CD8-positive, alpha-beta memory T cell (primary cell): ENCODE measurements around the gene DIP2A. TPM values are rescaled to one million over a fixed set of nuclear protein-coding genes. Genes with fewer than 3 reads are reported as not detected.
"Not testable (repeated sequence)": the region's sequence is repeated elsewhere in the genome, so short reads cannot be mapped to it uniquely, and the experiment has no call there.

Source experiments
- CTCF ChIA-PET: fragments of 350-600 bp; sonication (Branson Sonifier 250); formaldehyde crosslinking; loops from one replicate; lab custom pipeline; 2021; ENCODE audit warnings: antibody characterized with exemption; lab: Charles Lee
- POLR2A ChIA-PET: fragments of 350-600 bp; sonication (Branson Sonifier 250); formaldehyde crosslinking; loops from one replicate; lab custom pipeline; 2021; ENCODE audit warnings: antibody characterized with exemption; lab: Charles Lee
- DNase-seq, 5 donors: peaks; one replicate each; pipeline versions ENCODE4 v3.0.0 to v3.0.0-alpha.2; 2020 to 2022; ENCODE audit warnings: mixed read lengths in 1 of 5
- H3K27ac ChIP-seq: one replicate; pipeline ENCODE4 v1.7.0; 2013; ENCODE audit warnings: low read depth, mild to moderate bottlenecking, low read length, moderate library complexity
- H3K27me3 ChIP-seq: 2 replicates; pipeline ENCODE4 v1.7.0; 2013; ENCODE audit warnings: low read length, mild to moderate bottlenecking; ENCODE audit not compliant: insufficient read depth, poor library complexity, severe bottlenecking
- H3K36me3 ChIP-seq: 2 replicates; pipeline ENCODE4 v1.7.0; 2013; ENCODE audit warnings: mild to moderate bottlenecking, low read length, moderate library complexity; ENCODE audit not compliant: insufficient read depth
- H3K4me1 ChIP-seq: 2 replicates; pipeline ENCODE4 v1.7.0; 2013; ENCODE audit warnings: mild to moderate bottlenecking, low read length, moderate library complexity; ENCODE audit not compliant: insufficient read depth
- H3K4me3 ChIP-seq: 2 replicates; pipeline ENCODE4 v1.7.0; 2013; ENCODE audit warnings: mild to moderate bottlenecking, low read length
- H3K9me3 ChIP-seq: 2 replicates; pipeline ENCODE4 v1.7.0; 2013; ENCODE audit warnings: mild to moderate bottlenecking, low read length
- H3K27ac Mint-ChIP-seq, 8 donors: one replicate each; pipeline ENCODE4 v1.8.0; 2020 to 2021; ENCODE audit warnings: mixed read lengths in 8 of 8, mild to moderate bottlenecking in 6 of 8, inconsistent platforms in 3 of 8, moderate library complexity in 3 of 8
- H3K27me3 Mint-ChIP-seq, 2 donors: one replicate each; pipeline ENCODE4 v1.8.0; 2020 to 2021; ENCODE audit warnings: mixed read lengths in 2 of 2, mild to moderate bottlenecking in 1 of 2, moderate library complexity in 1 of 2
- H3K36me3 Mint-ChIP-seq, 3 donors: one replicate each; pipeline ENCODE4 v1.8.0; 2020 to 2021; ENCODE audit warnings: mixed read lengths in 3 of 3, inconsistent platforms in 1 of 3, mild to moderate bottlenecking in 1 of 3
- H3K4me1 Mint-ChIP-seq, 3 donors: one replicate each; pipeline ENCODE4 v1.8.0; 2020 to 2021; ENCODE audit warnings: mixed read lengths in 3 of 3, inconsistent platforms in 1 of 3, mild to moderate bottlenecking in 1 of 3
- H3K4me3 Mint-ChIP-seq, 7 donors: one replicate each; pipeline ENCODE4 v1.8.0; 2020 to 2021; ENCODE audit warnings: mixed read lengths in 7 of 7, mild to moderate bottlenecking in 6 of 7, moderate library complexity in 4 of 7, inconsistent platforms in 2 of 7
- H3K9me3 Mint-ChIP-seq, 5 donors: one replicate each; pipeline ENCODE4 v1.8.0; 2020 to 2022; ENCODE audit warnings: mixed read lengths in 5 of 5, mild to moderate bottlenecking in 3 of 5, moderate library complexity in 2 of 5, inconsistent platforms in 1 of 5
- polyA plus RNA-seq: library from polyadenylated mRNA; unstranded; fragments of 300-500 nt; fragmentation: Illumina TruSeq; gene quantifications from one replicate; pipeline ENCODE4 v1.2.3, GENCODE V29; 2021
- total RNA-seq, 2 experiments: library from RNA; stranded (reverse); gene quantifications; one replicate each; pipeline ENCODE4 v1.2.3, GENCODE V29; 2021

Gene DIP2A
- total and polyA plus RNA-seq, 3 experiments from 2014 or later: 29.7 to 32.6 (median 29.9) TPM

DNA sequence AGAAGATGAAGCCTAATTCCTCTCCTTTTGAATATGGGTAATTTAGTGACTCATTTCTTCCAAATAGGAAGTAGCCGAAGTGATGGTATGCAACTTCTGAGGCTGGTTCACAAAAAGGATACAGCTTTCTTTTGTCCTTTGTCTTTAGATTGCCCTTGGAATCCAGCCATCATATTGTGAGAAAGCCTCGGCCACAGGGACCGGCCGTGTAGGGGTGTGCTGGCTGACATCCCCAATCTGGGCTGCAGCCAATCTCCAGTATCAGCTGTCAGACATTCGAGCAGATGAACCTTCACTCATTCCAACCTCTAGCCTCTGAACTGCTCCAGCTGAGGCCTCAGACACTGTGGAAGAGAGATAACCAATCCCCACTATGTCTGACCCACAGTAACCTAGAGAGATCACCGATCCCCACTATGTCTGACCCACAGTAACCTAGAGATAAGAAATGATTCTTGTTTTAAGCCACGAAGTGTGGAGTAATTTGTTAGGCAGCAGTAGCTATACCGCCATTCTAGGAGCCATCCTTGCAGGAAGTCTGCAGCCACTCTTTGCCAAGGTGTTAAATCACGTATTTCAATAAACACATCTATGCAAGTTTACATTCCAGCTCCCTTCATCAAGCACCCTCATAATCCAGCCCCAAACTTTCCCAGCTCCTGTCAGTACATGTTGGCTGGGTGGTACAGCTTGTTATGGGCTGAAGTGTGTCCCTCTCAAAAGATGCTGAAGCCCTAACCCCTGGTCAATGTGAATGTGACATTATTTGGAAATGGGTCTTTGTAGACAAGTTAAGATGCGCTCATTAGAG is 2.9 kb upstream of the DIP2A start:
- POLR2A ChIA-PET: interaction anchor here (2.5 kb wide), 1 partner anchor 31 kb away, joined by 7 read pairs; no protein-coding TSS in a partner anchor
- no peaks in the 10 kb centered on the region for H3K36me3 ChIP-seq
- Mint-ChIP-seq H3K9me3 (no peaks in the 10 kb centered on the region), H3K36me3 (peaks cover 0 to 35% (median 2%) of the 10 kb centered on the region in 3 donors), H3K4me3 (peak overlapping the region in 5 of 7 donors; percentile 37 to 95 (median 82)), H3K27me3 (no peaks in the 10 kb centered on the region), H3K27ac (peak overlapping the region in 6 of 8 donors; percentile 11 to 96 (median 66)), H3K4me1 (peaks cover 43 to 59% (median 50%) of the 10 kb centered on the region in 3 donors)
- DNase-seq: no peak
- no peaks in the 10 kb centered on the region for H3K9me3 ChIP-seq
- peaks cover 38% of the 10 kb centered on the region for H3K4me1 ChIP-seq
- CTCF ChIA-PET: no interaction called here
- no peak overlapping the region for H3K27ac ChIP-seq
- no peaks in the 10 kb centered on the region for H3K27me3 ChIP-seq
- no peak overlapping the region for H3K4me3 ChIP-seq

- ChIA-PET CTCF (no interaction called here), POLR2A (interaction anchor here (0.7 to 2.5 kb wide), 2 partner anchors 18 to 32 kb away, joined by 5 to 7 read pairs; no protein-coding TSS in a partner anchor)
- H3K36me3 Mint-ChIP-seq: peaks cover 0 to 33% (median 4%) of the 10 kb centered on the region in 3 donors
- H3K4me1 Mint-ChIP-seq: peaks cover 49 to 60% (median 54%) of the 10 kb centered on the region in 3 donors
- no peaks in the 10 kb centered on the region for H3K9me3 ChIP-seq
- no peak overlapping the region for H3K27ac ChIP-seq
- H3K27ac Mint-ChIP-seq: peak overlapping the region; percentile 43 to 96 (median 80)
- peaks cover 41% of the 10 kb centered on the region for H3K4me1 ChIP-seq
- H3K36me3 ChIP-seq: no peaks in the 10 kb centered on the region
- H3K9me3 Mint-ChIP-seq: no peaks in the 10 kb centered on the region
- H3K4me3 ChIP-seq: no peak overlapping the region
- no peak for DNase-seq
- no peaks in the 10 kb centered on the region for H3K27me3 Mint-ChIP-seq
- peak overlapping the region; percentile 34 to 95 (median 85) for H3K4me3 Mint-ChIP-seq
- H3K27me3 ChIP-seq: no peaks in the 10 kb centered on the region
Measured at GRCh38 chr21:46456750-46457149, 1.9 kb upstream of the DIP2A start.

DNA sequence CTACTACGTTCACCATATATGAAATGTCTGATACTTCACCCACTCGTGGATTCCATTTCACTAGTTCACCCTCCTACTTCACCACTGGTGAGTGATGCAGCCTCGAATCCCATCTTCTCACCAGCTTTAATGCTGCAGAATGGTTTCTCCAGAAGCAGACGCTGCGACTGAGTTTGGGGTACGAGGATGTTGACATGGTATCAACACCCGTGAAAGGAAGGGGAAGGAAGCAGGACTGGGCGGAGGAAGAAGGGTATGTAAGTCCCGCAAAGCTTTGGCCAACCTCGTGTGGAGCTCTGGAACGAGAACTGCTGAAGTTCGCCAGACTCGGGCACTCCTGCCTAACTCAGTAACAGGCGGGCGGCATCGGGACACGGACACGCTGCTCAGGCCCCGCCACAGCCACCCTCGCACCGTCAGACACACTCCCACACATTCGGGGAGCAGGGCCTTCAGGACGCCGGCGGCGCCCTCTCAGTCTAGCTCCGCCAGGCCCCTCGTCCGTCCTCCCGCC is 833 bp upstream of the DIP2A start:
- peak overlapping the region; percentile 82 to 95 (median 90) for H3K4me3 Mint-ChIP-seq
- Histone ChIP-seq H3K27me3 (no peaks in the 10 kb centered on the region), H3K27ac (peak overlapping the region; percentile 95), H3K36me3 (no peaks in the 10 kb centered on the region), H3K9me3 (no peaks in the 10 kb centered on the region), H3K4me1 (peaks cover 46% of the 10 kb centered on the region), H3K4me3 (peak overlapping the region; percentile 94)
- H3K27me3 Mint-ChIP-seq: no peaks in the 10 kb centered on the region
- ChIA-PET POLR2A (interaction anchor here (0.6 to 2.5 kb wide), 3 partner anchors 33 to 186 kb away, joined by 4 to 12 read pairs (median 7); no protein-coding TSS in a partner anchor), CTCF (interaction anchor here (1.2 to 1.4 kb wide), 2 partner anchors 132 to 178 kb away, joined by 3 to 7 read pairs; partner anchors contain the start of gene PRMT2)
- H3K4me1 Mint-ChIP-seq: peaks cover 52 to 69% (median 53%) of the 10 kb centered on the region in 3 donors
- DNase-seq: peak in 2 of 5 donors; percentile 4 to 21
- no peaks in the 10 kb centered on the region for H3K9me3 Mint-ChIP-seq
- peaks cover 0 to 36% (median 2%) of the 10 kb centered on the region in 3 donors for H3K36me3 Mint-ChIP-seq
- H3K27ac Mint-ChIP-seq: peak overlapping the region; percentile 83 to 97 (median 94)

- Mint-ChIP-seq H3K4me3 (peak overlapping the region; percentile 77 to 97 (median 86)), H3K9me3 (no peaks in the 10 kb centered on the region), H3K27ac (peak overlapping the region in 5 of 8 donors; percentile 51 to 87 (median 81)), H3K36me3 (peaks cover 0 to 40% (median 2%) of the 10 kb centered on the region in 3 donors), H3K27me3 (no peaks in the 10 kb centered on the region), H3K4me1 (peaks cover 51 to 70% (median 55%) of the 10 kb centered on the region in 3 donors)
- H3K27ac ChIP-seq: peak overlapping the region; percentile 78
- peak overlapping the region; percentile 46 for H3K4me3 ChIP-seq
- POLR2A ChIA-PET: interaction anchor here (0.6 to 2.2 kb wide), 5 partner anchors 8 to 177 kb away, joined by 3 to 12 read pairs (median 5); partner anchors contain the start of gene PRMT2
- CTCF ChIA-PET: interaction anchor here (0.6 to 1.0 kb wide), 2 partner anchors 9 to 175 kb away, joined by 4 read pairs; no protein-coding TSS in a partner anchor
- no peaks in the 10 kb centered on the region for H3K27me3 ChIP-seq
- H3K36me3 ChIP-seq: no peaks in the 10 kb centered on the region
- H3K9me3 ChIP-seq: no peaks in the 10 kb centered on the region
- DNase-seq: no peak
- peaks cover 46% of the 10 kb centered on the region for H3K4me1 ChIP-seq
Measured at GRCh38 chr21:46459024-46459355, 299 bp downstream of the DIP2A start.

- Mint-ChIP-seq H3K36me3 (peaks cover 0 to 41% (median 4%) of the 10 kb centered on the region in 3 donors), H3K9me3 (no peaks in the 10 kb centered on the region), H3K4me3 (peak overlapping the region; percentile 86 to 100 (median 95)), H3K4me1 (peaks cover 54 to 70% (median 60%) of the 10 kb centered on the region in 3 donors), H3K27me3 (no peaks in the 10 kb centered on the region), H3K27ac (peak overlapping the region; percentile 90 to 99 (median 94))
- Histone ChIP-seq H3K4me3 (peak overlapping the region; percentile 64), H3K36me3 (peaks cover 3% of the 10 kb centered on the region), H3K4me1 (peaks cover 46% of the 10 kb centered on the region), H3K27me3 (no peaks in the 10 kb centered on the region), H3K27ac (peak overlapping the region; percentile 78), H3K9me3 (no peaks in the 10 kb centered on the region)
- peak in 2 of 5 donors; percentile 2 to 53 for DNase-seq
- ChIA-PET POLR2A (interaction anchor here (0.6 to 2.2 kb wide), 5 partner anchors 8 to 176 kb away, joined by 3 to 12 read pairs (median 5); partner anchors contain the start of gene PRMT2), CTCF (interaction anchor here (0.6 to 1.0 kb wide), 2 partner anchors 9 to 175 kb away, joined by 4 read pairs; no protein-coding TSS in a partner anchor)
Measured at GRCh38 chr21:46459356-46460112, 843 bp downstream of the DIP2A start.

GRCh38 chr21:46461909-46462308 is 3.2 kb downstream of the DIP2A start:
- POLR2A ChIA-PET: no interaction called here
- Histone ChIP-seq H3K4me3 (no peak overlapping the region), H3K4me1 (peaks cover 32% of the 10 kb centered on the region), H3K27ac (no peak overlapping the region), H3K36me3 (peaks cover 3% of the 10 kb centered on the region), H3K27me3 (no peaks in the 10 kb centered on the region), H3K9me3 (no peaks in the 10 kb centered on the region)
- H3K36me3 Mint-ChIP-seq: peaks cover 0 to 34% (median 7%) of the 10 kb centered on the region in 3 donors
- H3K9me3 Mint-ChIP-seq: no peaks in the 10 kb centered on the region
- DNase-seq: no peak
- no peaks in the 10 kb centered on the region for H3K27me3 Mint-ChIP-seq
- H3K4me1 Mint-ChIP-seq: peaks cover 39 to 51% (median 50%) of the 10 kb centered on the region in 3 donors
- peak overlapping the region; percentile 14 to 91 (median 66) for H3K27ac Mint-ChIP-seq
- CTCF ChIA-PET: no interaction called here
- peak overlapping the region in 5 of 7 donors; percentile 13 to 75 (median 38) for H3K4me3 Mint-ChIP-seq

DNA sequence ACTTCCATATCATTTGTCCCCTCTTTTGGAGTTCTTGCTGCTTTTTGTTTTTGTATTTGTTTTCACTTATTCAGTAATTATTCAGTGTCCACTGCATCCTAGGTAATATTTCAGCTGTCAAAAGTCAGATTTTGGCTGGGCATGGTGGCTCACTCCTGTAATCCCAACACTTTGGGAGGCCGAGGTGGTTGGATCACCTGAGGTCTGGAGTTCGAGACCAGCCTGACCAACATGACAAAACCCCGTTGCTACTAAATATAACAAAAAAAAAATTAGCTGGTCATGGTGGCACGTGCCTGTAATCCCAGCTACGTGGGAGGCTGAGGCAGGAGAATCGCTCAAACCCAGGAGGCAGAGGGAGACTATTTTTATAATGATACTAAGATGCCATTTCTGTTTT is 6.5 kb downstream of the DIP2A start:
- H3K36me3 ChIP-seq, H3K9me3 Mint-ChIP-seq, CTCF ChIA-PET, POLR2A ChIA-PET, H3K27ac ChIP-seq, DNase-seq, H3K9me3 ChIP-seq, H3K27me3 Mint-ChIP-seq, H3K27me3 ChIP-seq, H3K4me3 ChIP-seq, H3K4me3 Mint-ChIP-seq: not testable (repeated sequence)
- peak overlapping the region in 2 of 8 donors; percentile 35 to 68 for H3K27ac Mint-ChIP-seq
- H3K4me1 ChIP-seq: peaks cover 14% of the 10 kb centered on the region
- peaks cover 0 to 38% (median 9%) of the 10 kb centered on the region in 3 donors for H3K36me3 Mint-ChIP-seq
- peaks cover 46 to 56% (median 53%) of the 10 kb centered on the region in 3 donors for H3K4me1 Mint-ChIP-seq
